HG02678 (cell line): ENCODE results near the gene RPS19.

Source experiments
- ATAC-seq: cut with Tn5 transposase; IDR thresholded peaks from one replicate; pipeline ENCODE4 v1.9.1; 2021; ENCODE audit warnings: mild to moderate bottlenecking, moderate library complexity; ENCODE audit not compliant: unreplicated experiment

Gene RPS19

GRCh38 chr19:41859618-41860418 is at the start of gene RPS19:
Gene RPS19 (plus strand): TSS chr19:41860255. CDS start chr19:41860775, 520 bp downstream.
- ATAC-seq: peak; percentile 77

- ATAC-seq: no peak
These were observed 49.8 kb upstream of the RPS19 start for GRCh38 chr19:41810301-41810700.

- no peak for ATAC-seq
These were observed 49.0 kb upstream of the RPS19 start for GRCh38 chr19:41811036-41811435.

GRCh38 chr19:41811981-41812380 is 48.1 kb upstream of the RPS19 start:
- ATAC-seq: no peak

GRCh38 chr19:41813911-41814310 is 46.1 kb upstream of the RPS19 start:
- ATAC-seq: no peak

GRCh38 chr19:41815301-41815700 is 44.8 kb upstream of the RPS19 start:
- no peak for ATAC-seq

- ATAC-seq: no peak
These were observed 43.3 kb upstream of the RPS19 start for GRCh38 chr19:41816761-41817160.

GRCh38 chr19:41821003-41821735 is 38.9 kb upstream of the RPS19 start:
- ATAC-seq: no peak

- ATAC-seq: no peak
These were observed 21.9 kb upstream of the RPS19 start for GRCh38 chr19:41837981-41838708.

GRCh38 chr19:41839211-41839610 is 20.8 kb upstream of the RPS19 start:
- ATAC-seq: no peak

- ATAC-seq: no peak
These were observed 16.7 kb upstream of the RPS19 start for GRCh38 chr19:41843371-41843770.

- ATAC-seq: no peak
These were observed 15.5 kb upstream of the RPS19 start, which contains the start of gene LYPD4 for GRCh38 chr19:41844601-41845000. Gene LYPD4 (minus strand): TSS chr19:41844683. CDS start chr19:41839285, 5,398 bp downstream.

- no peak for ATAC-seq
These were observed 15.2 kb upstream of the RPS19 start, which contains the start of gene DMRTC2 for GRCh38 chr19:41845001-41845050. Gene DMRTC2 (plus strand): TSS chr19:41845042. CDS start chr19:41847429, 2,387 bp downstream.

GRCh38 chr19:41845051-41845590 is 14.9 kb upstream of the RPS19 start:
- ATAC-seq: no peak

GRCh38 chr19:41847351-41848105 is 12.5 kb upstream of the RPS19 start:
- no peak for ATAC-seq

- ATAC-seq: no peak
These were observed 11.4 kb upstream of the RPS19 start for GRCh38 chr19:41848666-41849065.

- ATAC-seq: no peak
These were observed 11.0 kb upstream of the RPS19 start for GRCh38 chr19:41849067-41849466.

GRCh38 chr19:41850381-41850780 is 9.7 kb upstream of the RPS19 start:
- no peak for ATAC-seq

- ATAC-seq: no peak
These were observed 8.6 kb upstream of the RPS19 start for GRCh38 chr19:41851456-41851855.

GRCh38 chr19:41853344-41853743 is 6.7 kb upstream of the RPS19 start:
- ATAC-seq: no peak

- ATAC-seq: no peak
These were observed 6.3 kb upstream of the RPS19 start for GRCh38 chr19:41853768-41854167.
